HG03045 (cell line): ENCODE data around the gene PCID2.
A peak's percentile ranks its signal among the peaks of the same experiment; 100 is the strongest.

Experiments
- ATAC-seq: cut with Tn5 transposase; IDR thresholded peaks from one replicate; pipeline ENCODE4 v1.9.1; 2021; ENCODE audit warnings: mild to moderate bottlenecking, moderate library complexity; ENCODE audit not compliant: unreplicated experiment

PCID2 gene

GRCh38 chr13:113220141-113220598 lies 11.7 kb upstream of the PCID2 start:
- no peak for ATAC-seq

GRCh38 chr13:113219256-113219940 lies 10.9 kb upstream of the PCID2 start:
- ATAC-seq: no peak

GRCh38 chr13:113218586-113218985 lies 10.1 kb upstream of the PCID2 start:
- ATAC-seq: no peak

- ATAC-seq: no peak
Observed at GRCh38 chr13:113216254-113217048, 8.0 kb upstream of the PCID2 start.

- ATAC-seq: no peak
Observed at GRCh38 chr13:113211774-113212173, 3.3 kb upstream of the PCID2 start.

- ATAC-seq: no peak
Observed at GRCh38 chr13:113210833-113211232, 2.4 kb upstream of the PCID2 start.

GRCh38 chr13:113209759-113210421 lies 1.4 kb upstream of the PCID2 start:
- ATAC-seq: peak; percentile 41

- peak; percentile 42 for ATAC-seq
Observed at GRCh38 chr13:113209336-113209758, 878 bp upstream of the PCID2 start, which contains the start of gene CUL4A. CUL4A (plus strand) TSS chr13:113209613; CDS start chr13:113209628, 15 bp downstream.

GRCh38 chr13:113207890-113208420 lies 514 bp downstream of the PCID2 start:
- ATAC-seq: peak; percentile 11

GRCh38 chr13:113207460-113207859 lies 1.0 kb downstream of the PCID2 start:
- ATAC-seq: no peak

GRCh38 chr13:113205428-113205931 lies 3.0 kb downstream of the PCID2 start:
- no peak for ATAC-seq

GRCh38 chr13:113204378-113204734 lies 4.1 kb downstream of the PCID2 start:
- no peak for ATAC-seq

- ATAC-seq: no peak
Observed at GRCh38 chr13:113203507-113204377, 4.7 kb downstream of the PCID2 start.

GRCh38 chr13:113202912-113203311 lies 5.6 kb downstream of the PCID2 start:
- no peak for ATAC-seq

GRCh38 chr13:113201815-113202214 lies 6.7 kb downstream of the PCID2 start:
- no peak for ATAC-seq

- no peak for ATAC-seq
Observed at GRCh38 chr13:113196970-113197737, 11.3 kb downstream of the PCID2 start.

- no peak for ATAC-seq
Observed at GRCh38 chr13:113195360-113195759, 13.1 kb downstream of the PCID2 start.

- ATAC-seq: no peak
Observed at GRCh38 chr13:113192902-113193301, 15.6 kb downstream of the PCID2 start.

GRCh38 chr13:113192279-113192678 lies 16.2 kb downstream of the PCID2 start:
- no peak for ATAC-seq
